Gastrocnemius medialis (tissue), 4 donors: ENCODE data around the gene N4BP2L2.

ENCODE experiments used
- CTCF ChIP-seq, 5 experiments: fragments of 450-650 bp in 3 of 5; fragments of 200-600 bp in 2 of 5; sonication (generic) in 2 of 5; IDR thresholded peaks in 4 of 5; conservative IDR thresholded peaks in 1 of 5; 1 replicate in 4 of 5; 2 replicates in 1 of 5; pipeline ENCODE4 v1.5.1; 2016 to 2019; ENCODE audit warnings: antibody characterized with exemption in 5 of 5, mild to moderate bottlenecking in 3 of 5, moderate library complexity in 3 of 5
- POLR2A ChIP-seq, 2 donors: fragments of 450-650 bp; IDR thresholded peaks; one replicate each; pipeline ENCODE4 v1.6.1; 2017; ENCODE audit warnings: antibody characterized with exemption in 2 of 2, mild to moderate bottlenecking in 2 of 2, moderate library complexity in 2 of 2

GRCh38 chr13:32468502-32469142, 70.0 kb downstream of the N4BP2L2 start:
- TF ChIP-seq CTCF (IDR thresholded peaks at IDR 0.05 in 4 of 5, conservative IDR thresholded peaks at IDR 0.05 in 1 of 5): no peak
- TF ChIP-seq POLR2A (IDR thresholded peaks at IDR 0.05): no peak
